Measurements from ENCODE around the gene ETNK2. TPM values are rescaled to one million over a fixed set of nuclear protein-coding genes. Genes with fewer than 3 reads are reported as not detected.
A peak's percentile ranks its signal among the peaks of the same experiment; 100 is the strongest.

Gene ETNK2
- total and polyA plus RNA-seq, 3 experiments from 2014 or later = 0.91 to 6.1 (median 1.1) TPM

- POLR2A ChIA-PET = no interaction called here
- Histone ChIP-seq H3K4me3 (ENCODE audit: low read length) (no peak overlapping the region), H3K9me3 (ENCODE audit: low read length) (no peaks in the 10 kb centered on the region), H3K4me1 (ENCODE audit: insufficient read depth, low read length) (peaks cover 4% of the 10 kb centered on the region), H3K36me3 (ENCODE audit: insufficient read depth, low read length) (no peaks in the 10 kb centered on the region), H3K27me3 (ENCODE audit: insufficient read depth, low read length, poor library complexity, severe bottlenecking) (peaks cover 4% of the 10 kb centered on the region), H3K27ac (ENCODE audit: low read depth, low read length) (no peak overlapping the region)
- H3K4me3 Mint-ChIP-seq = no peak overlapping the region
- H3K27me3 Mint-ChIP-seq = peaks cover 3 to 32% of the 10 kb centered on the region in 2 donors
- H3K27ac Mint-ChIP-seq = no peak overlapping the region
- no peaks in the 10 kb centered on the region for H3K36me3 Mint-ChIP-seq
- H3K9me3 Mint-ChIP-seq = no peaks in the 10 kb centered on the region
- DNase-seq = peak in 1 of 5 donors; percentile 36
- CTCF ChIA-PET = no interaction called here
- peaks cover 0 to 9% (median 2%) of the 10 kb centered on the region in 3 donors for H3K4me1 Mint-ChIP-seq
Measured at GRCh38 chr1:204155881-204156280, 4.0 kb upstream of the ETNK2 start.

DNA sequence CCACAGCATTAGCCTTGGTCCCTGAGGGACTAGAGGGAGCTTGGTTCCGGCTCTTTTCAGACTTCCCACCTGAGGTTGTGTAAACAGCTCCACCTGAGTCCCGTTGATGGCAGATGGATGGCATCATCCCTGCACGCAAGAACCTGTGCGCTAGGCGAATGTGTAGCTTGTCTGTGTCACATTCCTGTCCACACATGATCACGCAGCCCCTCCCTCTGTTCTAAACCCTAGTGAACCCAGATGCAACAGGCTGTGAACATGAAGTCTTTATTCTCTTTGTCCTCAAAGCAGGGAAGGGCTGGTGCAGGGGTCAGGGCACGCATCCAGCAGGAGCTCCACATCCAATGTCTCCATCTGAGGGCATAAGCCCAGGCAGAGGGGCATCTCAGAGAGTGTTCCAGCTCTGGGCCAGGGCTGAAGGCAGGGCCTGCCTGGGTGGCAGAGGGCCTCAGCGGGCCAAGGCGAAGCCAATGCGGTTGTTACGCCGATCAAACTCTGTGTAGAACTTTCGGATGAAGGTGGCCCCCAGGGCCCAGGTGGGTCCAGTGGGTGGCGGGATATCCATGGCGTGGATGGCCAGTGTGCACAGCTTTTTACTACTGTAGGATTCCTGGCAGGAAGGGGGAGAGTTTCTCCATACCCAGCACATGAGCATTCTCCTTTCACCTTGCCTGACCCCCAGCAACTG, 2.9 kb upstream of the ETNK2 start:
- H3K27me3 Mint-ChIP-seq = peaks cover 2 to 26% of the 10 kb centered on the region in 2 donors
- peak overlapping the region in 1 of 8 donors; percentile 38 for H3K27ac Mint-ChIP-seq
- Histone ChIP-seq H3K9me3 (ENCODE audit: low read length) (no peaks in the 10 kb centered on the region), H3K27me3 (ENCODE audit: insufficient read depth, low read length, poor library complexity, severe bottlenecking) (peaks cover 4% of the 10 kb centered on the region), H3K4me3 (ENCODE audit: low read length) (no peak overlapping the region), H3K27ac (ENCODE audit: low read depth, low read length) (no peak overlapping the region), H3K4me1 (ENCODE audit: insufficient read depth, low read length) (peaks cover 9% of the 10 kb centered on the region), H3K36me3 (ENCODE audit: insufficient read depth, low read length) (no peaks in the 10 kb centered on the region)
- CTCF ChIA-PET = interaction anchor here (0.5 to 2.5 kb wide), 3 partner anchors 7 to 261 kb away, joined by 3 to 11 read pairs (median 6); no protein-coding TSS in a partner anchor
- H3K9me3 Mint-ChIP-seq = no peaks in the 10 kb centered on the region
- peaks cover 5 to 14% (median 8%) of the 10 kb centered on the region in 3 donors for H3K4me1 Mint-ChIP-seq
- DNase-seq = peak in 1 of 5 donors; percentile 28
- H3K36me3 Mint-ChIP-seq = no peaks in the 10 kb centered on the region
- H3K4me3 Mint-ChIP-seq = peak overlapping the region in 1 of 7 donors; percentile 72
- POLR2A ChIA-PET = no interaction called here

DNA sequence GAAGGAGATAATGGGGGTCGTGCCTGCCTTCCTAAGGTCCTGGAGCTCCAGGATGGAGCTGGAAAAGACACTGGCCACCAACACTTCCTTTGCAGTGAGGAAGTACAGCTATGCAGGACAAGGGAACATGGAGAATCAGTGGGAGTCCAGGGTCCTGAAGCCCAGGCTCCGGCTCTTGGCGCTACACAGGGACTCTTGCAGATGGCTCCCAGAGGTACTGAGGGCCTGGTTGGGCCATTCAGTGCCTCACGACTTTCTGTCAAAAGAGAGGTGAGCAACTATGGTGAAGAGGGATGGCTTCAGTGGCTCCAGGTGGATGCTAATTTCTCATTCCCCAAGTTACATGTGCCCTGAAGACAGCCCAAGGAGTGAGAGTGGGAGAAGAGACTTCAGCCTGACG, 1.8 kb upstream of the ETNK2 start:
- peaks cover 5 to 14% (median 8%) of the 10 kb centered on the region in 3 donors for H3K4me1 Mint-ChIP-seq
- peak in 1 of 5 donors; percentile 22 for DNase-seq
- H3K27me3 ChIP-seq (ENCODE audit: insufficient read depth, low read length, poor library complexity, severe bottlenecking) = peaks cover 4% of the 10 kb centered on the region
- CTCF ChIA-PET = interaction anchor here (1.7 to 2.5 kb wide), 2 partner anchors 8 to 210 kb away, joined by 6 to 11 read pairs; no protein-coding TSS in a partner anchor
- H3K27me3 Mint-ChIP-seq = peaks cover 2 to 20% of the 10 kb centered on the region in 2 donors
- H3K36me3 ChIP-seq (ENCODE audit: insufficient read depth, low read length) = no peaks in the 10 kb centered on the region
- H3K9me3 Mint-ChIP-seq = no peaks in the 10 kb centered on the region
- H3K4me3 ChIP-seq (ENCODE audit: low read length) = no peak overlapping the region
- POLR2A ChIA-PET = no interaction called here
- peak overlapping the region in 1 of 8 donors; percentile 24 for H3K27ac Mint-ChIP-seq
- H3K36me3 Mint-ChIP-seq = no peaks in the 10 kb centered on the region
- H3K9me3 ChIP-seq (ENCODE audit: low read length) = no peaks in the 10 kb centered on the region
- peak overlapping the region in 5 of 7 donors; percentile 32 to 72 (median 39) for H3K4me3 Mint-ChIP-seq
- peaks cover 9% of the 10 kb centered on the region for H3K4me1 ChIP-seq (ENCODE audit: insufficient read depth, low read length)
- H3K27ac ChIP-seq (ENCODE audit: low read depth, low read length) = no peak overlapping the region

- peaks cover 4% of the 10 kb centered on the region for H3K27me3 ChIP-seq (ENCODE audit: insufficient read depth, low read length, poor library complexity, severe bottlenecking)
- H3K4me1 Mint-ChIP-seq = peaks cover 5 to 14% (median 8%) of the 10 kb centered on the region in 3 donors
- no peaks in the 10 kb centered on the region for H3K9me3 Mint-ChIP-seq
- no peaks in the 10 kb centered on the region for H3K36me3 Mint-ChIP-seq
- DNase-seq = peak in 1 of 5 donors; percentile 37
- ChIA-PET POLR2A (no interaction called here), CTCF (interaction anchor here (0.8 to 2.5 kb wide), 4 partner anchors 10 to 246 kb away, joined by 3 to 11 read pairs (median 5); no protein-coding TSS in a partner anchor)
- H3K4me3 Mint-ChIP-seq = peak overlapping the region; percentile 60 to 85 (median 77)
- peak overlapping the region; percentile 9 for H3K27ac ChIP-seq (ENCODE audit: low read depth, low read length)
- H3K4me3 ChIP-seq (ENCODE audit: low read length) = peak overlapping the region; percentile 45
- peak overlapping the region in 5 of 8 donors; percentile 8 to 75 (median 63) for H3K27ac Mint-ChIP-seq
- peaks cover 9% of the 10 kb centered on the region for H3K4me1 ChIP-seq (ENCODE audit: insufficient read depth, low read length)
- H3K36me3 ChIP-seq (ENCODE audit: insufficient read depth, low read length) = no peaks in the 10 kb centered on the region
- H3K27me3 Mint-ChIP-seq = peaks cover 2 to 20% of the 10 kb centered on the region in 2 donors
- no peaks in the 10 kb centered on the region for H3K9me3 ChIP-seq (ENCODE audit: low read length)
Measured at GRCh38 chr1:204152310-204153044, 633 bp upstream of the ETNK2 start.

DNA sequence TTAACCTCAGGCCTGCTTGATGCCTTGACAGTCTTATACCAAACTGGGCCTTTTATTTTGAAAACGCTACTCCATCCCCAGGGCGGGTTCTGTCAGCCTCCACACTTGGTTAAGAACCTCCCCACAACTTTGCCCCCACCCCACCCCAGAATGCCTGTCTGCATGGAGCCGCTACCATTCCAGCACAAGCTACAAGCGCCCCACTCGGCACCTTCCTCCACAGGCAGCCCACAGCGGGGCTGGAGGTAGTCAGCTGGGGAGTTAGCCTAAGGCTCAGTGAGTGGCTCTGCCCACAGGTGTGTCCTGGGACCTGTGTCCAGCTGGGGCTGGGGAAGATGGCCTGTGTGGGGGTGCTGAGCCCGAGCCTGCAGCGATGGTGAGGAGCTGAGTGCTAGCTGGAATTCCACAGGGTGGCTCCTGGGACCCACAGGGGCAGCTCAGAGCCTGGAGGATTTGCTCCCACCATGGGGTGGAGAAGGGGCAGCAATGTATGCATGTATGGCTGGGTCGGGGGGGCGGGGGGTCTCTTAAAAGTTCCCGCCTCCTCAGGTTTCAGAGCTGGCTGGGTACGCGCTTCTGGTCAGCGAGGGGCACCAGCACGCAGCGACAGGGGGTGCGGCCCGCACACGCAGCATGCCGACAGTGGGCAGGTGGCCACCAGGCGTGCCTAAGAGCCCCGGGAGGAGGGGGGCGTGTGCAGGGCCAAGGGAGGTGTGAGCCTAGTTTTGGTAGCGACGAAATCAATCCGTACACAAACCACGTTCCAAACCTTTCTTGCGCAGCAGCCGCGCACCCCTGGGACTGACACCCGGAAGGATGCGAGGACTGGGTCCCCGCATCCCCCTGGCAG, 917 bp downstream of the ETNK2 start:
- POLR2A ChIA-PET = interaction anchor here (0.7 kb wide), 1 partner anchor 1481 kb away, joined by 3 read pairs; no protein-coding TSS in a partner anchor
- DNase-seq = peak in 1 of 5 donors; percentile 50
- Mint-ChIP-seq H3K9me3 (no peaks in the 10 kb centered on the region), H3K27ac (peak overlapping the region in 6 of 8 donors; percentile 6 to 93 (median 55)), H3K4me1 (peaks cover 5 to 14% (median 8%) of the 10 kb centered on the region in 3 donors), H3K36me3 (no peaks in the 10 kb centered on the region), H3K4me3 (peak overlapping the region; percentile 63 to 90 (median 78)), H3K27me3 (peaks cover 2 to 14% of the 10 kb centered on the region in 2 donors)
- Histone ChIP-seq H3K9me3 (ENCODE audit: low read length) (no peaks in the 10 kb centered on the region), H3K4me3 (ENCODE audit: low read length) (peak overlapping the region; percentile 55), H3K4me1 (ENCODE audit: insufficient read depth, low read length) (peaks cover 9% of the 10 kb centered on the region), H3K27me3 (ENCODE audit: insufficient read depth, low read length, poor library complexity, severe bottlenecking) (peaks cover 4% of the 10 kb centered on the region), H3K36me3 (ENCODE audit: insufficient read depth, low read length) (no peaks in the 10 kb centered on the region), H3K27ac (ENCODE audit: low read depth, low read length) (peak overlapping the region; percentile 24)
- CTCF ChIA-PET = interaction anchor here (1.0 to 2.1 kb wide), 5 partner anchors 10 to 291 kb away, joined by 3 to 7 read pairs (median 4); no protein-coding TSS in a partner anchor

- Histone ChIP-seq H3K4me1 (ENCODE audit: insufficient read depth, low read length) (peaks cover 9% of the 10 kb centered on the region), H3K27me3 (ENCODE audit: insufficient read depth, low read length, poor library complexity, severe bottlenecking) (peaks cover 4% of the 10 kb centered on the region), H3K36me3 (ENCODE audit: insufficient read depth, low read length) (no peaks in the 10 kb centered on the region), H3K4me3 (ENCODE audit: low read length) (no peak overlapping the region), H3K27ac (ENCODE audit: low read depth, low read length) (no peak overlapping the region), H3K9me3 (ENCODE audit: low read length) (no peaks in the 10 kb centered on the region)
- DNase-seq = peak in 1 of 5 donors; percentile 41
- H3K4me1 Mint-ChIP-seq = peaks cover 5 to 14% (median 8%) of the 10 kb centered on the region in 3 donors
- ChIA-PET CTCF (interaction anchor here (1.0 to 2.1 kb wide), 4 partner anchors 9 to 290 kb away, joined by 4 to 7 read pairs (median 4); no protein-coding TSS in a partner anchor), POLR2A (no interaction called here)
- no peaks in the 10 kb centered on the region for H3K36me3 Mint-ChIP-seq
- no peaks in the 10 kb centered on the region for H3K9me3 Mint-ChIP-seq
- H3K27me3 Mint-ChIP-seq = peaks cover 2 to 5% of the 10 kb centered on the region in 2 donors
- H3K4me3 Mint-ChIP-seq = peak overlapping the region; percentile 63 to 90 (median 78)
- peak overlapping the region in 7 of 8 donors; percentile 6 to 89 (median 70) for H3K27ac Mint-ChIP-seq
Measured at GRCh38 chr1:204149635-204150565, 1.9 kb downstream of the ETNK2 start.
